Parathyroid adenoma (tissue), 2 donors: ENCODE results near the gene PIGH.

Experiments used
- H2AFZ ChIP-seq: fragments of 300-600 bp; sonication (generic); one replicate; pipeline ENCODE4 v1.7.0; 2017; ENCODE audit warnings: antibody characterized with exemption, mild to moderate bottlenecking
- H3K27ac ChIP-seq: fragments of 300-600 bp; sonication (generic); one replicate; pipeline ENCODE4 v1.7.0; 2017
- H3K27me3 ChIP-seq: fragments of 300-600 bp; sonication (generic); one replicate; pipeline ENCODE4 v1.7.0; 2017; ENCODE audit warnings: low read length; ENCODE audit not compliant: control insufficient read depth, insufficient read depth
- H3K36me3 ChIP-seq: fragments of 300-600 bp; sonication (generic); one replicate; pipeline ENCODE4 v1.7.0; 2017; ENCODE audit warnings: low read length; ENCODE audit not compliant: control insufficient read depth, insufficient read depth
- H3K4me1 ChIP-seq: fragments of 300-600 bp; sonication (generic); one replicate; pipeline ENCODE4 v1.7.0; 2017; ENCODE audit warnings: control low read depth
- H3K4me2 ChIP-seq: fragments of 300-600 bp; sonication (generic); one replicate; pipeline ENCODE4 v1.7.0; 2017; ENCODE audit warnings: low read length
- H3K4me3 ChIP-seq: fragments of 300-600 bp; sonication (generic); one replicate; pipeline ENCODE4 v1.7.0; 2017; ENCODE audit warnings: low read depth, low read length
- H3K79me2 ChIP-seq: fragments of 300-600 bp; sonication (generic); one replicate; pipeline ENCODE4 v1.7.0; 2017; ENCODE audit warnings: control low read depth
- H3K9ac ChIP-seq: fragments of 300-600 bp; sonication (generic); one replicate; pipeline ENCODE4 v1.7.0; 2017; ENCODE audit warnings: mild to moderate bottlenecking
- H3K9me3 ChIP-seq: fragments of 300-600 bp; sonication (generic); one replicate; pipeline ENCODE4 v1.7.0; 2017; ENCODE audit warnings: low read length; ENCODE audit not compliant: control insufficient read depth
- CTCF ChIP-seq: fragments of 300-600 bp; sonication (generic); IDR thresholded peaks from one replicate; pipeline ENCODE4 v1.7.0; 2017; ENCODE audit warnings: antibody characterized with exemption, mild to moderate bottlenecking
- donor health status: primary hyperparathyroidism.

Gene PIGH

GRCh38 chr14:67643713-67644112, 43.6 kb upstream of the PIGH start:
- no peak overlapping the region for H3K4me3 ChIP-seq
- peaks cover 53% of the 10 kb centered on the region for H3K4me1 ChIP-seq
- peak overlapping the region; percentile 16 for H3K4me2 ChIP-seq
- H3K9me3 ChIP-seq, result no peaks in the 10 kb centered on the region
- no peak overlapping the region for H2AFZ ChIP-seq
- no peak overlapping the region for H3K9ac ChIP-seq
- peaks cover 2% of the 10 kb centered on the region for H3K79me2 ChIP-seq
- TF ChIP-seq CTCF, result no peak
- no peaks in the 10 kb centered on the region for H3K27me3 ChIP-seq
- no peaks in the 10 kb centered on the region for H3K36me3 ChIP-seq
- peak overlapping the region; percentile 99 for H3K27ac ChIP-seq

- H3K79me2 ChIP-seq, result peaks cover 2% of the 10 kb centered on the region
- H2AFZ ChIP-seq, result no peak overlapping the region
- peak overlapping the region; percentile 99 for H3K27ac ChIP-seq
- no peak overlapping the region for H3K9ac ChIP-seq
- H3K4me2 ChIP-seq, result no peak overlapping the region
- H3K4me1 ChIP-seq, result peaks cover 37% of the 10 kb centered on the region
- no peaks in the 10 kb centered on the region for H3K36me3 ChIP-seq
- H3K4me3 ChIP-seq, result no peak overlapping the region
- TF ChIP-seq CTCF, result no peak
- no peaks in the 10 kb centered on the region for H3K27me3 ChIP-seq
- H3K9me3 ChIP-seq, result no peaks in the 10 kb centered on the region
Observed at GRCh38 chr14:67641902-67642749, 42.1 kb upstream of the PIGH start.

- Histone ChIP-seq H3K27ac (peak overlapping the region; percentile 99), H3K4me3 (no peak overlapping the region)
- no peak for TF ChIP-seq CTCF
Observed at GRCh38 chr14:67641480-67641879, 41.4 kb upstream of the PIGH start.

GRCh38 chr14:67638642-67639041, 38.6 kb upstream of the PIGH start:
- no peak overlapping the region for H2AFZ ChIP-seq
- H3K4me3 ChIP-seq, result no peak overlapping the region
- no peaks in the 10 kb centered on the region for H3K36me3 ChIP-seq
- no peaks in the 10 kb centered on the region for H3K27me3 ChIP-seq
- H3K9ac ChIP-seq, result no peak overlapping the region
- H3K4me2 ChIP-seq, result peak overlapping the region; percentile 13
- peak overlapping the region; percentile 7 for H3K27ac ChIP-seq
- H3K4me1 ChIP-seq, result peaks cover 19% of the 10 kb centered on the region
- H3K79me2 ChIP-seq, result peaks cover 4% of the 10 kb centered on the region
- no peak for TF ChIP-seq CTCF
- H3K9me3 ChIP-seq, result no peaks in the 10 kb centered on the region

More at GRCh38 chr14:67641480-67641879, 41.4 kb upstream of the PIGH start:
- Histone ChIP-seq H2AFZ (no peak overlapping the region), H3K4me2 (no peak overlapping the region), H3K27me3 (no peaks in the 10 kb centered on the region), H3K9ac (no peak overlapping the region), H3K79me2 (peaks cover 2% of the 10 kb centered on the region), H3K9me3 (no peaks in the 10 kb centered on the region), H3K36me3 (no peaks in the 10 kb centered on the region), H3K4me1 (peaks cover 36% of the 10 kb centered on the region)
